HepG2 (cell line): ENCODE results near the gene CEBPA. TPM values are rescaled to one million over a fixed set of nuclear protein-coding genes. Genes with fewer than 3 reads are reported as not detected.

Experiments used
- ATF7 ChIP-seq, 2 experiments: fragments of 450-650 bp in 1 of 2; sonication (generic) in 1 of 2; formaldehyde crosslinking in 1 of 2; IDR thresholded peaks; 2 replicates each; pipeline versions ENCODE4 v1.4.0 to v1.6.1; 2016 to 2020; ENCODE audit warnings: antibody characterized with exemption in 1 of 2, mild to moderate bottlenecking in 1 of 2, missing genetic modification reagents in 1 of 2
- KMT2B ChIP-seq: IDR thresholded peaks from 2 replicates; pipeline ENCODE4 v1.6.1; 2016; ENCODE audit warnings: missing genetic modification reagents, missing compliant biosample characterization
- LCORL ChIP-seq, 2 experiments: fragments of 450-650 bp in 1 of 2; sonication (generic) in 1 of 2; formaldehyde crosslinking in 1 of 2; IDR thresholded peaks; 2 replicates each; pipeline versions ENCODE4 v1.5.0 to v1.6.1; 2017 to 2020; ENCODE audit warnings: antibody characterized with exemption in 1 of 2, missing genetic modification reagents in 1 of 2
- ZNF577 ChIP-seq: sonication (generic); formaldehyde crosslinking; IDR thresholded peaks from 2 replicates; pipeline ENCODE4 v1.4.0; 2020; ENCODE audit warnings: mild to moderate bottlenecking, low read depth, missing genetic modification reagents, borderline replicate concordance
- polyA plus RNA-seq, 8 experiments: library from polyadenylated mRNA; depleted of rRNA in 3 of 8; stranded (reverse) in 7 of 8; unstranded in 1 of 8; fragments of >200 nt; fragmentation: Illumina TruSeq in 4 of 8; extraction: Trizol in 4 of 8; gene quantifications; 2 replicates each; pipeline versions ENCODE4 v1.2.1 to v1.2.3, GENCODE V29; 2011 to 2016; ENCODE audit warnings: low read depth in 4 of 8, missing spikeins in 1 of 8, mixed read lengths in 1 of 8; ENCODE audit not compliant: insufficient read depth in 1 of 8
- total RNA-seq, 5 experiments: library from RNA; depleted of rRNA; stranded (reverse); fragments of >200 nt; fragmentation: Illumina TruSeq; extraction: Trizol; gene quantifications; 2 replicates each; pipeline ENCODE4 v1.2.3, GENCODE V29; 2016; ENCODE audit warnings: low read depth in 1 of 5
- TF ChIP-seq, protein P1 (sequence below): sonication (generic); formaldehyde crosslinking; IDR thresholded peaks from 2 replicates; pipeline ENCODE4 v1.4.0; 2020; ENCODE audit warnings: missing genetic modification reagents
- TF ChIP-seq, protein P2 (sequence below), 2 experiments: fragments of 450-650 bp in 1 of 2; sonication (generic) in 1 of 2; formaldehyde crosslinking; IDR thresholded peaks; 2 replicates each; pipeline versions ENCODE4 v1.5.0 to v1.8.0; 2020 to 2022; ENCODE audit warnings: mild to moderate bottlenecking in 1 of 2, missing genetic modification reagents in 1 of 2
- TF ChIP-seq, protein P3 (sequence below): sonication (generic); formaldehyde crosslinking; IDR thresholded peaks from 2 replicates; pipeline ENCODE4 v1.5.1; 2020; ENCODE audit warnings: missing genetic modification reagents, mild to moderate bottlenecking, borderline replicate concordance
- TF ChIP-seq, protein P4 (sequence below): sonication (generic); formaldehyde crosslinking; IDR thresholded peaks from 2 replicates; pipeline ENCODE4 v1.4.0; 2020; ENCODE audit warnings: missing genetic modification reagents
- TF ChIP-seq, protein P5 (sequence below): sonication (generic); formaldehyde crosslinking; IDR thresholded peaks from 2 replicates; pipeline ENCODE4 v1.5.1; 2020; ENCODE audit warnings: missing genetic modification reagents, mild to moderate bottlenecking, borderline replicate concordance
- TF ChIP-seq, protein P6 (sequence below): sonication (generic); formaldehyde crosslinking; IDR thresholded peaks from 2 replicates; pipeline ENCODE4 v1.4.0; 2020; ENCODE audit warnings: missing genetic modification reagents
- TF ChIP-seq, protein P7 (sequence below): sonication (generic); formaldehyde crosslinking; IDR thresholded peaks from 2 replicates; pipeline ENCODE4 v1.9.0; 2022; ENCODE audit warnings: missing genetic modification reagents, mild to moderate bottlenecking, borderline replicate concordance

Gene CEBPA
- total and polyA plus RNA-seq, 2 of the 13 experiments (the other 11 are each of a cell fraction or from before 2014, with no cell fraction given): 24.8 to 103 TPM

DNA sequence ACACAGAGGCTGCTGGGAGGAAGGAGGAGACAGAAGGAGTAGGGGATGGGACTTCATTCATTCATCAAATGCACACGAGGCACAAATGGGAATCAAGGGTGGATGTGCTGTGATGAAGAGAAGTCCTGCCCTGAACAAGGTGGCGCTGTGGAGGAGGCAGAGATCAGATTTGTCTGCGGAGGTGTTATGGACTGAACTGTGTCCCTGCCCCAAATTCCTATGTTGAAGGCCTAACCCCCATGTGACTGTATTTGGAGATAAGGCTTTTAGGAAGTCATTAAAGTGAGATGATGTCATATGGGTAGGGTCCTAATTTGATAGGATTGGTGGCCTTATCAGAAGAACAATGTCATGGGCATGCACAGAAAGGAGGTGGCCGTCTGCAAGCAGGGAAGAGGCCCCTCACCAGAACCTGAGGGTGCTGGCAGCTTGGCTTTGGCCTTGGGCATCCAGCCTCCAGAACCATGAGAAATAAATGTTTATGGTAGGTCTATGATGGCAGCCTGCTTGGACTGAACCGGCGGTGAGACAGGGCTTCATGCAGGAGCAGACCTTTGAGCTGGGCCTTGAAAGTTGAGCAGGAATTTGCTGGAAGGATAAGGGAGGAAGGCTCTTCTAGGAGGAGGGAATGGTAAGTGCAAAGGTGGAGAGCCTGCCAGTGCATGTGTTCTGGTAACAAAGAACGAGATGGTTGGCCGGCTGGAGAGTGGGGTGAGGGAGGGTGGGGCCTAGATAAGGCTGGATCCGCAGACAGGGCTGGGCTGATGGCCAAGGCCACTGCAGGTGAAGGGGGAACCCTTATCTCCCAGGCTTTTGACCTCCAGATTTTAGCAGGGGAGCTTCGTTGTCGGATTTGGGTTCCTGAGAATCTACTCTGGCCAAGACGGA, 2.7 kb upstream of the CEBPA start (continued):
- TF ChIP-seq LCORL (IDR thresholded peaks at IDR 0.05) (no peak), LCORL (CRISPR knock-in tag; IDR thresholded peaks at IDR 0.05) (peak; percentile 40), ATF7 (IDR thresholded peaks at IDR 0.05) (peak; percentile 33; the same call in 1 of the 2 replicates), ATF7 (CRISPR knock-in tag; IDR thresholded peaks at IDR 0.05) (no peak), ZNF577 (no peak), KMT2B (CRISPR knock-in tag) (peak; percentile 25; the same call in 1 of the 2 replicates)
- TF ChIP-seq, protein P1, sequence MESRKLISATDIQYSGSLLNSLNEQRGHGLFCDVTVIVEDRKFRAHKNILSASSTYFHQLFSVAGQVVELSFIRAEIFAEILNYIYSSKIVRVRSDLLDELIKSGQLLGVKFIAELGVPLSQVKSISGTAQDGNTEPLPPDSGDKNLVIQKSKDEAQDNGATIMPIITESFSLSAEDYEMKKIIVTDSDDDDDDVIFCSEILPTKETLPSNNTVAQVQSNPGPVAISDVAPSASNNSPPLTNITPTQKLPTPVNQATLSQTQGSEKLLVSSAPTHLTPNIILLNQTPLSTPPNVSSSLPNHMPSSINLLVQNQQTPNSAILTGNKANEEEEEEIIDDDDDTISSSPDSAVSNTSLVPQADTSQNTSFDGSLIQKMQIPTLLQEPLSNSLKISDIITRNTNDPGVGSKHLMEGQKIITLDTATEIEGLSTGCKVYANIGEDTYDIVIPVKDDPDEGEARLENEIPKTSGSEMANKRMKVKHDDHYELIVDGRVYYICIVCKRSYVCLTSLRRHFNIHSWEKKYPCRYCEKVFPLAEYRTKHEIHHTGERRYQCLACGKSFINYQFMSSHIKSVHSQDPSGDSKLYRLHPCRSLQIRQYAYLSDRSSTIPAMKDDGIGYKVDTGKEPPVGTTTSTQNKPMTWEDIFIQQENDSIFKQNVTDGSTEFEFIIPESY (CRISPR knock-in tag): no peak
- TF ChIP-seq, protein P2, sequence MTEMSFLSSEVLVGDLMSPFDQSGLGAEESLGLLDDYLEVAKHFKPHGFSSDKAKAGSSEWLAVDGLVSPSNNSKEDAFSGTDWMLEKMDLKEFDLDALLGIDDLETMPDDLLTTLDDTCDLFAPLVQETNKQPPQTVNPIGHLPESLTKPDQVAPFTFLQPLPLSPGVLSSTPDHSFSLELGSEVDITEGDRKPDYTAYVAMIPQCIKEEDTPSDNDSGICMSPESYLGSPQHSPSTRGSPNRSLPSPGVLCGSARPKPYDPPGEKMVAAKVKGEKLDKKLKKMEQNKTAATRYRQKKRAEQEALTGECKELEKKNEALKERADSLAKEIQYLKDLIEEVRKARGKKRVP (CRISPR knock-in tag; IDR thresholded peaks at IDR 0.05): no peak
- TF ChIP-seq, protein P3, sequence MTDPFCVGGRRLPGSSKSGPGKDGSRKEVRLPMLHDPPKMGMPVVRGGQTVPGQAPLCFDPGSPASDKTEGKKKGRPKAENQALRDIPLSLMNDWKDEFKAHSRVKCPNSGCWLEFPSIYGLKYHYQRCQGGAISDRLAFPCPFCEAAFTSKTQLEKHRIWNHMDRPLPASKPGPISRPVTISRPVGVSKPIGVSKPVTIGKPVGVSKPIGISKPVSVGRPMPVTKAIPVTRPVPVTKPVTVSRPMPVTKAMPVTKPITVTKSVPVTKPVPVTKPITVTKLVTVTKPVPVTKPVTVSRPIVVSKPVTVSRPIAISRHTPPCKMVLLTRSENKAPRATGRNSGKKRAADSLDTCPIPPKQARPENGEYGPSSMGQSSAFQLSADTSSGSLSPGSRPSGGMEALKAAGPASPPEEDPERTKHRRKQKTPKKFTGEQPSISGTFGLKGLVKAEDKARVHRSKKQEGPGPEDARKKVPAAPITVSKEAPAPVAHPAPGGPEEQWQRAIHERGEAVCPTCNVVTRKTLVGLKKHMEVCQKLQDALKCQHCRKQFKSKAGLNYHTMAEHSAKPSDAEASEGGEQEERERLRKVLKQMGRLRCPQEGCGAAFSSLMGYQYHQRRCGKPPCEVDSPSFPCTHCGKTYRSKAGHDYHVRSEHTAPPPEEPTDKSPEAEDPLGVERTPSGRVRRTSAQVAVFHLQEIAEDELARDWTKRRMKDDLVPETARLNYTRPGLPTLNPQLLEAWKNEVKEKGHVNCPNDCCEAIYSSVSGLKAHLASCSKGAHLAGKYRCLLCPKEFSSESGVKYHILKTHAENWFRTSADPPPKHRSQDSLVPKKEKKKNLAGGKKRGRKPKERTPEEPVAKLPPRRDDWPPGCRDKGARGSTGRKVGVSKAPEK (CRISPR knock-in tag): no peak
- TF ChIP-seq, protein P4, sequence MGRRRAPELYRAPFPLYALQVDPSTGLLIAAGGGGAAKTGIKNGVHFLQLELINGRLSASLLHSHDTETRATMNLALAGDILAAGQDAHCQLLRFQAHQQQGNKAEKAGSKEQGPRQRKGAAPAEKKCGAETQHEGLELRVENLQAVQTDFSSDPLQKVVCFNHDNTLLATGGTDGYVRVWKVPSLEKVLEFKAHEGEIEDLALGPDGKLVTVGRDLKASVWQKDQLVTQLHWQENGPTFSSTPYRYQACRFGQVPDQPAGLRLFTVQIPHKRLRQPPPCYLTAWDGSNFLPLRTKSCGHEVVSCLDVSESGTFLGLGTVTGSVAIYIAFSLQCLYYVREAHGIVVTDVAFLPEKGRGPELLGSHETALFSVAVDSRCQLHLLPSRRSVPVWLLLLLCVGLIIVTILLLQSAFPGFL (CRISPR knock-in tag): no peak
- TF ChIP-seq, protein P5, sequence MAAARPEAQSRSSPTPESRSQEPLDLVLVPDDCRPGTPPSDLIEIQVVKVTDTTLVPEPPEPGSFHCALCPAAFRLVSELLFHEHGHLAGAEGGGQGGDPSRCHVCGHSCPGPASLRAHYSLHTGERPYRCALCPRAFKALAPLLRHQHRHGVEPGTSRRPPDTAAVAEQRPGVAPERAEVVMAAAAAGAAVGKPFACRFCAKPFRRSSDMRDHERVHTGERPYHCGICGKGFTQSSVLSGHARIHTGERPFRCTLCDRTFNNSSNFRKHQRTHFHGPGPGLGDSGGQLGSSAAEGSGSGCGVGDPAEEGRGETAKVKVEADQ (CRISPR knock-in tag): no peak; the same call in 1 of the 2 replicates
- TF ChIP-seq, protein P6, sequence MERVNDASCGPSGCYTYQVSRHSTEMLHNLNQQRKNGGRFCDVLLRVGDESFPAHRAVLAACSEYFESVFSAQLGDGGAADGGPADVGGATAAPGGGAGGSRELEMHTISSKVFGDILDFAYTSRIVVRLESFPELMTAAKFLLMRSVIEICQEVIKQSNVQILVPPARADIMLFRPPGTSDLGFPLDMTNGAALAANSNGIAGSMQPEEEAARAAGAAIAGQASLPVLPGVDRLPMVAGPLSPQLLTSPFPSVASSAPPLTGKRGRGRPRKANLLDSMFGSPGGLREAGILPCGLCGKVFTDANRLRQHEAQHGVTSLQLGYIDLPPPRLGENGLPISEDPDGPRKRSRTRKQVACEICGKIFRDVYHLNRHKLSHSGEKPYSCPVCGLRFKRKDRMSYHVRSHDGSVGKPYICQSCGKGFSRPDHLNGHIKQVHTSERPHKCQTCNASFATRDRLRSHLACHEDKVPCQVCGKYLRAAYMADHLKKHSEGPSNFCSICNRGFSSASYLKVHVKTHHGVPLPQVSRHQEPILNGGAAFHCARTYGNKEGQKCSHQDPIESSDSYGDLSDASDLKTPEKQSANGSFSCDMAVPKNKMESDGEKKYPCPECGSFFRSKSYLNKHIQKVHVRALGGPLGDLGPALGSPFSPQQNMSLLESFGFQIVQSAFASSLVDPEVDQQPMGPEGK: peak; percentile 23; the same call in 1 of the 2 replicates
- TF ChIP-seq, protein P7, sequence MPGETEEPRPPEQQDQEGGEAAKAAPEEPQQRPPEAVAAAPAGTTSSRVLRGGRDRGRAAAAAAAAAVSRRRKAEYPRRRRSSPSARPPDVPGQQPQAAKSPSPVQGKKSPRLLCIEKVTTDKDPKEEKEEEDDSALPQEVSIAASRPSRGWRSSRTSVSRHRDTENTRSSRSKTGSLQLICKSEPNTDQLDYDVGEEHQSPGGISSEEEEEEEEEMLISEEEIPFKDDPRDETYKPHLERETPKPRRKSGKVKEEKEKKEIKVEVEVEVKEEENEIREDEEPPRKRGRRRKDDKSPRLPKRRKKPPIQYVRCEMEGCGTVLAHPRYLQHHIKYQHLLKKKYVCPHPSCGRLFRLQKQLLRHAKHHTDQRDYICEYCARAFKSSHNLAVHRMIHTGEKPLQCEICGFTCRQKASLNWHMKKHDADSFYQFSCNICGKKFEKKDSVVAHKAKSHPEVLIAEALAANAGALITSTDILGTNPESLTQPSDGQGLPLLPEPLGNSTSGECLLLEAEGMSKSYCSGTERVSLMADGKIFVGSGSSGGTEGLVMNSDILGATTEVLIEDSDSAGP (CRISPR knock-in tag): peak; percentile 40; the same call in 1 of the 2 replicates
